RPMI7951 (cell line): ENCODE data around the gene SBNO1. TPM values are rescaled to one million over a fixed set of nuclear protein-coding genes. Genes with fewer than 3 reads are reported as not detected.
"Not testable (repeated sequence)": the region's sequence is repeated elsewhere in the genome, so short reads cannot be mapped to it uniquely, and the experiment has no call there.

Experiments
- DNase-seq: peaks from one replicate; pipeline ENCODE4 v3.0.0-alpha.2; 2012; ENCODE audit warnings: low read depth
- total RNA-seq: library from RNA; depleted of rRNA; stranded (reverse); fragments of >200 nt; shearing (Covaris generic); gene quantifications from 2 replicates; pipeline ENCODE4 v1.2.3, GENCODE V29; 2014

The SBNO1 gene
- total RNA-seq, 1 experiment from 2014 or later = 16.9 TPM

DNA sequence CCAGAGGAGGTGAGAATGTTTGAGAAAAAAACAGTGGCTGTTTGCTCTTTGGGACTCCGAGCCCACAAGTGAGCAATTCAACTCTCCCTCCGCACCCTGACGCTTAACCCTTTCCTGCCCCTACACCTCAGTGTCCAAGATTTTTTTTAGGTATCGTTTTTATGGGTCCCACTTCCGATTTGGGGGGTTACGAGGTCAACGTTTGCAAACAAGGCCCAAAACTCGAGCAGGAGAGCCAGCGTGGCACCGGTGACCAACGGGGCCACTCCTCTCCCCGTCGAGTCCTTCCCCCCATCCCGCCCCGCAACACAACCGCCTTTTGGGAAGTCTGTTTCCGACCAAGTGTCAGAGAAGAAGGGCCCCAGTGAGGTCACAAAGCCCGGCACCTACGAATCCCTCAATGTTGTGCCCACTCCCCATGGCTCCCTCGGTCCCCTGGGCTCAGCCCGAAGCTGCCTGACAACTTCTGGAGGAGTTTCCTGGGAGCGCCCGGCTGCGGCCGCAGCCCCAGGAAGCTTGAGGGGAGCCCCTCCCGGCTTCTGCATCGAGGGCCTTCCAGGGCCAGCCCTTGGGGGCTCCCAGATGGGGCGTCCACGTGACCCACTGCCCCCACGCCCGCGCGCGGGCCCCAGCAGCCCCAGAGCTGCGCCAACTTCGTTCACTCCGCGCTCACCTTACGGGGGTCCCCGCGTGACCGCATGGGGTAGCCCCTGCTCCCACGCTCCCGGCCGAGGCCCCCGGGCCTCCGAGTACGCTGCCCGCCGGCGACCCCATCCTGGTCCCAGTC lies 94.2 kb downstream of the SBNO1 start:
- DNase-seq = peak; percentile 25

GRCh38 chr12:123269896-123270213 lies 94.8 kb downstream of the SBNO1 start:
- no peak for DNase-seq

- peak; percentile 80 for DNase-seq
Measured at GRCh38 chr12:123269395-123269892, 95.2 kb downstream of the SBNO1 start.

DNA sequence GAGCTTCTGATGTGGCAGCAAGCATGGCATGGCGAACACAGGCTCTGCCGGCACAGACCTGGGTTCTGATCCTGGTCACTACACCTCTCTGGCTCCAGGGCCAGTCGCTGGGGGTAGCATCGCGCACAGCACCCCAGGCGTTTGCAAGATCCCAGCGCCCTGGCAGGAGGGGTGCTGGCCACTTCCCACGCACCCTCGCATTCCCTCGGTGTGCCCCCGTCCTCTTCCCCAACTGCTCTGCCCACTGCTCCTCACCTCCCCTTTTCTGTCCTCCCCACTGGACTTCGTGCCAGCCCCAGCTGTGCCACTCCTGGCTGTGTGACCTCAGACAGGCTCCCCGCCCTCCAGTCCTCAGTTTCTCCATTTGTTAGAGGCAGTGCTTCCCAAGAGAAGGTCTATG lies 95.8 kb downstream of the SBNO1 start:
- DNase-seq = no peak

GRCh38 chr12:123267991-123268843 lies 96.4 kb downstream of the SBNO1 start:
- DNase-seq = peak; percentile 67

- DNase-seq = no peak
Measured at GRCh38 chr12:123267335-123267920, 97.2 kb downstream of the SBNO1 start.

GRCh38 chr12:123266679-123267277 lies 97.9 kb downstream of the SBNO1 start:
- DNase-seq = no peak

DNA sequence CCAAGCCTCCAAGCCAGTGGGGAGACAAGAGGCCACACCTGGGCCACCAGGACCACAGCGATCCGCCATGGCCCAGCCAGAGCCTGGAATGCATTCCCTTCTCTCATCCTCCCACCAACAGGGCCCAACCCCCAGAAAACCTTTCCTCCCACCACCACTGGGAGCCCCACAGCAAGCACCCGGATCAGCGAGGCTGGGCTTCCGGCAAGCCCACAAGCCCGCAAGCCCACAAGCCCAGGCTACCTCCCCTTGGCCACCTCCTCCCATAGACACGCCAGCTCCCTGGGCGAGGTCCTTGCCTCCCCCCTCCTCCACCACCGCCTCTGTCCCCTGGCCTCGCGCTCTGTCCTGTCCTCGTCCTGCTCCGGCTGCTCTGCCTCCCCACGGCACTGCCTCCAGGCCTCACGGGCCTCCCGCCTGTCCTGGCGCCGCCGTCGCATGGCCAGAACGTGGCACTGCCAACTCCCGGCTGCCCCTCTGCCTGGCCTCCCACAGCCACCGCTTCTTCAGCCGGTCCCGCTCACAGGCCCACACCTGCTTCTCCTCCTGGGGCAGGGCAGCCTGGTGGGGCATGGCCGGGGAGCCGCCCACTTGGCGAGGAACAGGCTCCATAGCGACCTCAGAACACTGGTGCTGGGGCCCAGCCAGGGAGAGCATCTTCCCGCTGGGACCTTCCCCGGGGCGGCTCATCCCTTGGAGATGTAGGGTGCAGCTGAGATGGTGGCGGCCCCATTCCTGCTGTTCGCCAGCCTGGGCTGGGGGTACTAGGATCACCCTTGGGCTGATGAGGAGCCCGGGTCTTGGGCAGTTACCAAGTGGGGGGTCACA lies 98.6 kb downstream of the SBNO1 start:
- no peak for DNase-seq

GRCh38 chr12:123264642-123265041 lies 100.0 kb downstream of the SBNO1 start:
- DNase-seq = no peak

DNA sequence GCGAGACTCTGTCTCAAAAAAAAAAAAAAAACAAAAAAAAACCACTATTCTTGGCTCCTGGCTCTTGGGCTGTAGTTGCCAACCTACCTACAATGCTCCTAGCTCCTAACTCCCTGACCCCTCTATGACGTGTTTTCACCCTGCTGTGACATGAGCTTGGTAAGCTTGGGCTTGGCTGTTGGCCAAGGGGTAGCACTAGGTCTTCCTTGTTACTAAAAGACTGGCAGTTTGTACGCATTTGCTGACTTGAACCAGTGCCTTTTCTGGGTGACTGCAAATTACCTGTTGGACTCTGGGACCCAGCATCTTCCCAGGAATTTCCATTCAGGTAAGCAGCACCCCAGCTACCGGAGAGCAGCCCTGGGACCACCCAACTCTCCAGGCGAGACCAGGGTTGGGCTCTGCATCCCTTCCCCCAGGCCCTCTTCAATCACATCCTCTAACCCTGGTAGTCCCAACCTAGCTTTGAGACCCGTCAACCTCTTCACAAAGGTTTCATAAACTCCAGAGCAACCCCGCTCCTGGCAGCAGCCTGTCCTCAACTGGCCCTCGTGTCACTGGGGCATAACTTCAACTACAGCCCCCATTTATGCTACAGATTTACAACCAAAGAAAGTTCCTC lies 101.3 kb downstream of the SBNO1 start:
- no peak for DNase-seq

DNA sequence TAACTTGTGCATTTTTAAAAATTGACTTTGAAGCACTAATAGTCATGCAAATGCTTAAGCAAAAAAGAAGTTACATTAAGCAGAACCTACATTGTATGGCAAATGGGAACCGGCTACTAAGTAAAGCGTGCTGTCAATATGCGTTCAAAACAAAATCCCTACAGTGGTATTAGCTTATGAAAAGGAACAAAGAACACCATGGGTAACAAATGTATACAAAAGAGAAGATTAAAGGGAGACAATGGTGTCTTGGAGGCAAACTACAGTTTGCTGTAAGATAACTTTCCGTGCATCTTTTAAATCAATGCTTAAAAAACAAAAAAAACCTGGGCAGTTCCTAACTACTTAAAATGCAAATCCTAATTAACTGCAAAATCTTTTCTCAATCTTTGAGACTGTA lies 103.5 kb downstream of the SBNO1 start:
- DNase-seq = no peak

DNA sequence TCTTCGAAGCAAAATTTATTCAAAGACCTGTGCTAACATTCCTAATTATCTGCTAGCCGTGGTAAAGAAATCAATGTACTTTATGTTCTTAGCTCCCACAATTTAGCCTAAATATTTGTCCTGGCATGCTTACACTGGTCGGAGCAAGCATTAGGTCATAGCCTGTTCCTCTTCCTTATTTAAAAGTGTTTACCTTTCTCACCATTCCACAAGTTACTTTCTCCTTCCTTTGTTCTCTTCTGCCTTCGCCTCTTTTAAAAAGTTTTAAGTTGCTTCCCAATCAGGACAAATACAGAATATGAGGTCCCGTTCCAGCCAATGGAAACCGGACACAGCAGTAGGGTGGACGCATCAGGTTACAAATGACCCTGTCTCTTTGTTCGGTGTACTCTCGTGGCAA lies 104.6 kb downstream of the SBNO1 start:
- DNase-seq = no peak

DNA sequence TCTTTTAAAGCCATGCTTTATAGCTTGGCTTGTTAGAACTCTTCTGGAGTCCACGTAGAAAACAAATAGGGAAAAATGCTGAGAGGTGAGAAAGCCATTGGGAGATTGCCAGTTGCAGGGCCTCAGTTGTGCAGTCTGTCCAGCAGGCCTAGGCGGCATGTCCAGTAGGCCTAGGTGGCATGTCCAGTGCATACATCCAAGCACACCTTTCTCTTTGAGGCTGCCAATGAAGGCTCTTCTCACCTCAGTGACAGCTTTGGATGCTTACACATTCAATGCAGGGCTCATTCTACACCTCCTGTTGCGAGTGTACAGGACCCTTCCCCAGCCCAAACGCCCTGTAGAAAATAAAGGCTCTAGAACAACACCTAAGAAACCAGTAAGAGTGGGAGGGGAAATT lies 106.1 kb downstream of the SBNO1 start:
- DNase-seq = no peak

DNA sequence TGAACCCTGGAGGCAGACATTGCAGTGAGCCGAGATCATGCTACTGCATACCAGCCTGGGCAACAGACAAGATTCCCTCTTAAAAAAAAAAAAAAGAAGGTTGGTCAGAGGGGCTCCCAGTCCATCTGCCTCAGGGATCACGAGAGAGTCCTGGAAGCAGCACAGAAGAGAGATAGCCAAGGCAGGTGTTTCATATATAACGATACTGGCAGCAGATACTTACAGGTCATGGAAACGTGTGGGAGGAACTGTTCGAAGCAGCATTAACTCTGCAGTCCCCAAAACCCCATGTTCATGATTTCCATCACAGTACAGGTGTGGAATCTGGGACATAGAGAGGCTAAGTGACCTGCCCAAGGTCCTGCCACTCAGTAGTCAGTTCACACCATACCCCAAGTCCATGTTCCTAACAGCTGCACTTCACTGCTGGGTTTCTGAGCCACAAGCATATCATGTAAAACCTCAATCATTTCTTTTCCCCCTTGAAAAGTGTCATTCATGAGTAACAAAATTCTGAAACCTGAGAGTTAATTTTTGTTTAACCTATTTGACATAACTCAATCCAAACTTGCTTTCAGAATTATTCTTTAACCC lies 109.7 kb downstream of the SBNO1 start:
- no peak for DNase-seq

DNA sequence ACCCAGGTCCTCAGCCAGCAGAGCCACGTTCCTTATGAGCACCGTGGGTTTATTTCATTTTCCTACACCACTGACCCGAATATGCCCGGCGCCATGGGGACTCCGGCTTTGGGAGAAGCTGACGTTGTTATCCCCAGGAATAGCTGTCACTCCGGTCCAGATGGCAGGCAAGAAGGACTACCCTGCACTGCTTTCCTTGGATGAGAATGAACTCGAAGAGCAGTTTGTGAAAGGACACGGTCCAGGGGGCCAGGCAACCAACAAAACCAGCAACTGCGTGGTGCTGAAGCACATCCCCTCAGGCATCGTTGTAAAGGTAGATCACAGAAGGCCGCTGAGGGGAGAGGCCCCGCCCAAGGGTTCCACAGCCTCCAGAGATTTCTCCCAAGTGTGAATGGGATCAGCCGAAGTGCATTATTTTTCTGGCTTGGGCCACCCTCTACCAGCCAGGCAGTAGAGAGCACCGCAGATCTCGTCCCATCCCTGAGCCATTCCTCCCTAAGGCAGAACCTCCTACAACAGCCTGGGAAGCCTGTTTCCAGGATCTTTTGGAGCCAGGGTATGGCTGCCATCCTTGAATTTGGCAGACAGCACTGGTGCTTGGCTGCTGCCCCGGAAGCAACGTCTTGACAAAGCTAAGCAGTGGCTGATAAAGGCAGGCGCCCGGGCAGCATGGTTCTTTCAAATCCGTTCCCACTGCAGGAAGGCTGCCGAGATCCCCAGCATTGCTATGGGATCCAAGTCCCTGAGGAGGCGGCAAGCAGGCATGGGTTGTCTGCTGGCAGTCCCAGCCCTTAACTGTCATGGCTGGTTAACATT lies 110.8 kb downstream of the SBNO1 start:
- DNase-seq = no peak

- not testable (repeated sequence) for DNase-seq
Measured at GRCh38 chr12:123252365-123252764, 112.3 kb downstream of the SBNO1 start.

DNA sequence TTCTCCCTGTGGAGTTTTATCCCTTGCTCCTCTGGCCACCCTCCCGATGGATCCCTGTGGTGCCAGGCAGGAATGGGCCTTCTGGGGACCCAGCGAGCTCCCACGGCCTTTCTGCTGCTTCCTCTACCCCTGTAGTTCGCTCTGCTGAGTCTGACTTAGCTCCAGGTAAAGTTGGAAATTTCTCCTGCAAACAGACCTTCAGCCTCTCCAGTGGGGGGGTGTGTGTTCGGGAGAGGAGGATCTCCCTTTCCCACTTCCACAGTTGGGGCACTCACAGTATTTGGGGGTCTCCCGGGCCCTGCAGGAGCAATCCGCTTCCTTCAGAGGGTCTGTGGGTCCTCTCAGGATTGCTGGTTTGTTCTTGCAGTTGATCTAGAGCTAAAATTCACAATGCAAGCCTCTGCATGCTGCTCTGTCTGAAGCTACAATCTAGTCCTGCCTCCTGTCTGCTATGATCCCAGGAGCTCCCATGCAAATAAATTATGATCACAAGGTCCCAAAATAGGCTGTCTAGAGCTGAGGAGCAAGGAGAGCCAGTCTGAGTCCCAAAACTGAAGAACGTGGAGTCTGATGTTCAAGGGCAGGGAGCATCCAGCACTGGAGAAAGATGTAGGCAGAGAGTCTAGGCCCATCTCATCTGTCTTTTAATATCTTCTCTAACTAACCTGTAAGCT lies 113.1 kb downstream of the SBNO1 start:
- no peak for DNase-seq

DNA sequence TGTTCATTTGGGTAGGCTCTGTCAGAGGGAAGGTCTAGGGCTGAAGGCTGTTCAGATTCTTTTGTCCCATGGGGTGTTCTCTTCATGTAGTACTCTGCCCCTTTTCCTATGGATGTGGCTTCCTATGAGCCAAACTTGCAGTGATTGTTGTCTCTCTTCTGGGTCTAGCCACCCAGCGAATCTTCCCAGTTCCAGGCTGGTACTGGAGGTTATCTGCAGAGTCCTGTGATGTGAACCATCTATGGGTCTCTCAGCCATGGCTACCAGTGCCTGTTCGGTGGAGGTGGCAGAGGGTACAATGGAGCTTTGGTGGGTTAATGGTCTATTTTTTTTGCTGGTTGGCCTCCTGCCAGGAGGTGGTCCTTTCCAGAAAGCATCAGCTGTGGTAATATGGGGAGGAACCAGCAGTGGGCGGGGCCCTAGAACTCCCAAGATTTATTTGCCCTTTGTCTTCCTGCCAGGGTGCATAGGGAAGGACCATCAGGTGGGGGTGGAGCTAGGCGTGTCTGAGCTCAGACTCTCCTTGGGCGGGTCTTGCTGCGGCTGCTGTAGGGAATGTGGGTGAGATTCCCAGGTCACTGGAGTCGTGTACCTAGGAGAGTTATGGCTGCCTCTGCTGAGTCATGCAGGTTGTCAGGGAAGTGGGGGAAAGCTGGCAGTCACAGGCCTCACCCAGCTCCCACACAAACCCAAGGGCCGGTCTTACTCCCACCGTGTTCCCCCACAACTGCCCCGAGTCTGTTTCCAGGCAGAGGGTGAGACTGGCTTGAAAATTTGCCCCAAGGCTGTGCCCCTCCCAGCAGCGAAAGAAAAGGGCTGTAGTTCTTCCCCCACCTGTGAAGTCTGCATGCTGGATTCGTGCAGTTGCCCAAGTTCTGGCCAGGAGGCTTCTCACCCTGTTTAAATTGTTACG lies 113.9 kb downstream of the SBNO1 start:
- no peak for DNase-seq
